Gastroesophageal sphincter (tissue), 4 donors: ENCODE results near the gene CCL8. TPM values are rescaled to one million over a fixed set of nuclear protein-coding genes. Genes with fewer than 3 reads are reported as not detected.

ENCODE experiments used
- ATAC-seq: fragments of 150-250 bp; one replicate; pipeline ENCODE4 v1.9.1; 2016; ENCODE audit warnings: mild to moderate bottlenecking, moderate library complexity
- H3K27ac ChIP-seq, 4 donors: fragments of 200-600 bp; sonication (generic) in 3 of 4; 1 replicate in 3 of 4; 2 replicates in 1 of 4; pipeline ENCODE4 v1.5.1; 2016 to 2019
- H3K27me3 ChIP-seq: fragments of 200-600 bp; sonication (generic); one replicate; pipeline ENCODE4 v1.5.1; 2019
- H3K36me3 ChIP-seq, 2 donors: fragments of 200-600 bp; sonication (generic); one replicate each; pipeline ENCODE4 v1.5.1; 2019; ENCODE audit warnings: control low read depth in 1 of 2
- H3K4me1 ChIP-seq, 3 donors: fragments of 200-600 bp; sonication (generic); 1 replicate in 2 of 3; 2 replicates in 1 of 3; pipeline ENCODE4 v1.5.1; 2016 to 2019; ENCODE audit warnings: control low read depth in 2 of 3
- H3K4me3 ChIP-seq, 2 donors: fragments of 200-600 bp; sonication (generic); one replicate each; pipeline ENCODE4 v1.5.1; 2019; ENCODE audit warnings: mild to moderate bottlenecking in 1 of 2, moderate library complexity in 1 of 2
- H3K9me3 ChIP-seq, 3 donors: fragments of 200-600 bp; sonication (generic); one replicate each; pipeline ENCODE4 v1.5.1; 2017 to 2019; ENCODE audit warnings: control low read depth in 2 of 3
- EP300 ChIP-seq: sonication (generic); formaldehyde crosslinking; IDR thresholded peaks from one replicate; pipeline ENCODE4 v1.6.1; 2017; ENCODE audit warnings: antibody characterized with exemption, mild to moderate bottlenecking
- POLR2A ChIP-seq, 2 donors: fragments of 450-650 bp; IDR thresholded peaks; one replicate each; pipeline ENCODE4 v1.6.1; 2017; ENCODE audit warnings: antibody characterized with exemption in 2 of 2, mild to moderate bottlenecking in 2 of 2, moderate library complexity in 1 of 2
- POLR2AphosphoS5 ChIP-seq: sonication (generic); formaldehyde crosslinking; IDR thresholded peaks from one replicate; pipeline ENCODE4 v1.6.1; 2017; ENCODE audit warnings: antibody characterized with exemption
- WGBS, 2 donors: methylation state at CpG; one replicate each; pipeline ENCODE4 v1.1.5; 2018; ENCODE audit warnings: low coverage in 1 of 2; 5-methylcytosine and 5-hydroxymethylcytosine counted together
- total RNA-seq, 4 donors: library from RNA; depleted of rRNA; stranded (reverse); fragments of >200 nt; gene quantifications; one replicate each; pipeline ENCODE4 v1.1.0, GENCODE V29; 2016
- TF ChIP-seq, protein P1 (sequence below), 4 experiments: fragments of 200-600 bp in 2 of 4; fragments of 450-650 bp in 2 of 4; sonication (generic) in 1 of 4; IDR thresholded peaks; one replicate each; pipeline ENCODE4 v1.5.1; 2017 to 2019; ENCODE audit warnings: antibody characterized with exemption in 4 of 4, mild to moderate bottlenecking in 2 of 4, moderate library complexity in 2 of 4

CCL8 gene
- total RNA-seq, 4 donors from 2014 or later: 0.27 to 0.81 TPM; not detected in 2

DNA sequence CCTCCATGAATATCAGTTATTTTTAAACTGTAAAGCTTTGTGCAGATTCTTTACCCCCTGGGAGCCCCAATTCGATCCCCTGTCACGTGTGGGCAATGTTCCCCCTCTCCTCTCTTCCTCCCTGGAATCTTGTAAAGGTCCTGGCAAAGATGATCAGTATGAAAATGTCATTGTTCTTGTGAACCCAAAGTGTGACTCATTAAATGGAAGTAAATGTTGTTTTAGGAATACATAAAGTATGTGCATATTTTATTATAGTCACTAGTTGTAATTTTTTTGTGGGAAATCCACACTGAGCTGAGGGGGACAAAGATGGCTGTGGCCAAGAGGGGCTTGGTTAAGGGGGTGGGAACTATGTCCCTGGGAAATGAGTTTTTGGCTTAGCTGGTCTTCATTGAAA, 31.4 kb upstream of the CCL8 start:
- Histone ChIP-seq H3K36me3 (no peaks in the 10 kb centered on the region), H3K4me3 (no peak overlapping the region), H3K27me3 (no peaks in the 10 kb centered on the region), H3K4me1 (no peaks in the 10 kb centered on the region), H3K9me3 (no peaks in the 10 kb centered on the region), H3K27ac (no peak overlapping the region)
- WGBS, 2 donors: 27 to 60% methylated on average over 1 to 2 of the region's 2 CpGs
- ATAC-seq: no peak
- TF ChIP-seq POLR2A (IDR thresholded peaks at IDR 0.05): no peak
- no peak for TF ChIP-seq EP300
- TF ChIP-seq, protein P1, sequence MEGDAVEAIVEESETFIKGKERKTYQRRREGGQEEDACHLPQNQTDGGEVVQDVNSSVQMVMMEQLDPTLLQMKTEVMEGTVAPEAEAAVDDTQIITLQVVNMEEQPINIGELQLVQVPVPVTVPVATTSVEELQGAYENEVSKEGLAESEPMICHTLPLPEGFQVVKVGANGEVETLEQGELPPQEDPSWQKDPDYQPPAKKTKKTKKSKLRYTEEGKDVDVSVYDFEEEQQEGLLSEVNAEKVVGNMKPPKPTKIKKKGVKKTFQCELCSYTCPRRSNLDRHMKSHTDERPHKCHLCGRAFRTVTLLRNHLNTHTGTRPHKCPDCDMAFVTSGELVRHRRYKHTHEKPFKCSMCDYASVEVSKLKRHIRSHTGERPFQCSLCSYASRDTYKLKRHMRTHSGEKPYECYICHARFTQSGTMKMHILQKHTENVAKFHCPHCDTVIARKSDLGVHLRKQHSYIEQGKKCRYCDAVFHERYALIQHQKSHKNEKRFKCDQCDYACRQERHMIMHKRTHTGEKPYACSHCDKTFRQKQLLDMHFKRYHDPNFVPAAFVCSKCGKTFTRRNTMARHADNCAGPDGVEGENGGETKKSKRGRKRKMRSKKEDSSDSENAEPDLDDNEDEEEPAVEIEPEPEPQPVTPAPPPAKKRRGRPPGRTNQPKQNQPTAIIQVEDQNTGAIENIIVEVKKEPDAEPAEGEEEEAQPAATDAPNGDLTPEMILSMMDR (IDR thresholded peaks at IDR 0.05): no peak
- no peak for TF ChIP-seq POLR2AphosphoS5

DNA sequence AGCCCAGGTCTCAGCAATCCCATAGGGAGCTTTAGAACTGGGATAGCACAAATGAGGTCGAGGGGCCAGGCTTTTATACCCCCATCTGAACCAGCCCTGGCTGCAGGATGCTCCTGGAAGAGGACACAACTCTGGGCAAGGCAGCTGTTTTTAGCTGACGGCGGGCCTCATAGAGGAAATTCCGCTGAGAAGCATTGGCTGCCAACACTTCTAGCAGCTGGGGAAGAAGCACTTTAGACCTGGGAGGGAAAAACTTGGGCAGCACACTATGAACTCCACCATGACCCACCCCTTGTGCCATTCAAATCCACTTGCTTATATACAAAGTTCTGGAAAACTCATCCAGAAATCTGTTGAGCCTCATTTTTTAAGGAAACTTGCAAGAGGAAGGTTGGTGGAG, 28.6 kb upstream of the CCL8 start:
- H3K4me1 ChIP-seq: no peaks in the 10 kb centered on the region
- WGBS, 2 donors: 40% methylated on average over 2 of the region's 4 CpGs; no CpG with 5 or more reads in 1 of the 2 donors
- no peak for ATAC-seq
- no peaks in the 10 kb centered on the region for H3K9me3 ChIP-seq
- H3K36me3 ChIP-seq: no peaks in the 10 kb centered on the region
- H3K27ac ChIP-seq: no peak overlapping the region
- no peak for TF ChIP-seq POLR2AphosphoS5
- TF ChIP-seq EP300: no peak
- TF ChIP-seq, protein P1 (IDR thresholded peaks at IDR 0.05): no peak
- no peak for TF ChIP-seq POLR2A (IDR thresholded peaks at IDR 0.05)
- H3K27me3 ChIP-seq: no peaks in the 10 kb centered on the region
- H3K4me3 ChIP-seq: no peak overlapping the region

DNA sequence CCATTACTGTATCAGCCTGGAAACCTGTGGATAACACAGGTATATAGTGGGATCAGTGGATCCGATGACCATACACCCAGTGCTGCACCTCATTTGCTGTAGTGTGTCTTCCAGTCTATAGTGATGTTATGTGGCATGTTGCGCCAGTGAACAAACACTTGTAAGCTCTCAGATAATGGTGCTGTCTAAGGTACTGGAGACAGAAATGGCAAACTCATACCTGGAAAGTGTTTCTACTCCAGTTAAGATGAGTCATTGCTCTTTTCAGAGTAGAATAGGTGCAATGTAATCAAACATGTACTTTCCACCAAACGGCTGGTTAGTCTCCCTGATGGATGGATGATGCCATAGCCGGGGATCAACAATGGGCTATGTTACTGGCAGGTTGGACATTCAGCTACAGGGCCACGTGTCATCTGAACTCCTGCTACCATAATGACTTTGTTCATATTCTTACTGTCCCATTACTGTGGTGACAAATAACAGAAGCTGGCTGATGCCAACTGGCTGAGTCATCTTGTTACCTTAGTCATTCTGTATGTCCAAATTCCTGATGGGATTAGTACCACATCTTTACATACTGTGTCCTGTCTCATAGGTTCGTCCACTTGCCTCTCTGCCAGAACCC, 27.4 kb upstream of the CCL8 start:
- Histone ChIP-seq H3K27me3 (no peaks in the 10 kb centered on the region), H3K9me3 (no peaks in the 10 kb centered on the region), H3K27ac (no peak overlapping the region), H3K4me1 (no peaks in the 10 kb centered on the region), H3K36me3 (no peaks in the 10 kb centered on the region), H3K4me3 (no peak overlapping the region)
- TF ChIP-seq POLR2A (IDR thresholded peaks at IDR 0.05): no peak
- no peak for TF ChIP-seq EP300
- TF ChIP-seq POLR2AphosphoS5: no peak
- TF ChIP-seq, protein P1 (IDR thresholded peaks at IDR 0.05): no peak
- ATAC-seq: no peak
- 77 to 100% methylated on average over 5 to 6 of the region's 6 CpGs for WGBS, 2 donors

DNA sequence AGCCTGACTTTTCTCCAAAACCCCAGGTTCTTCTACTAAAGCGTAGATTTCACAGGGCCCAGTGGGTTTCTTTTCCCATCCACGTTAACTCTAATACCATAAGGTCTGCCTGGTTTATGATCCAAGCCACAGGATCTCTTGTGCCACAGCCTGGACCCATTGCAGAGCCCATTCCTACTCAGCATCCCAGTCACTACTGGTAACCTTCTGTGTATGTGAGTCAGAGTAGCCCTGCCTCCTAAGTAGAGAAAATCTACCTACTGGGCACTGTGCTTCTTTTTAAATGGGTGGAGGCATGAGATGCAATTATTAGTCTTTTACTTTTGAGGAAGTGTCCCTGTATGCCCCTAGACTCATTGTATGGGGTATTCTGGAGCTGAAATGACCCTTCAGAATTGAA, 20.2 kb upstream of the CCL8 start:
- Histone ChIP-seq H3K4me3 (no peak overlapping the region), H3K27me3 (no peaks in the 10 kb centered on the region), H3K9me3 (no peaks in the 10 kb centered on the region), H3K36me3 (no peaks in the 10 kb centered on the region), H3K4me1 (peaks cover 0 to 11% (median 10%) of the 10 kb centered on the region in 3 donors), H3K27ac (no peak overlapping the region)
- no peak for ATAC-seq
- 94 to 100% methylated on average over 2 of the region's 2 CpGs for WGBS, 2 donors
- TF ChIP-seq POLR2AphosphoS5 (no peak), POLR2A (IDR thresholded peaks at IDR 0.05) (no peak), EP300 (no peak)
- TF ChIP-seq, protein P1 (IDR thresholded peaks at IDR 0.05): no peak

DNA sequence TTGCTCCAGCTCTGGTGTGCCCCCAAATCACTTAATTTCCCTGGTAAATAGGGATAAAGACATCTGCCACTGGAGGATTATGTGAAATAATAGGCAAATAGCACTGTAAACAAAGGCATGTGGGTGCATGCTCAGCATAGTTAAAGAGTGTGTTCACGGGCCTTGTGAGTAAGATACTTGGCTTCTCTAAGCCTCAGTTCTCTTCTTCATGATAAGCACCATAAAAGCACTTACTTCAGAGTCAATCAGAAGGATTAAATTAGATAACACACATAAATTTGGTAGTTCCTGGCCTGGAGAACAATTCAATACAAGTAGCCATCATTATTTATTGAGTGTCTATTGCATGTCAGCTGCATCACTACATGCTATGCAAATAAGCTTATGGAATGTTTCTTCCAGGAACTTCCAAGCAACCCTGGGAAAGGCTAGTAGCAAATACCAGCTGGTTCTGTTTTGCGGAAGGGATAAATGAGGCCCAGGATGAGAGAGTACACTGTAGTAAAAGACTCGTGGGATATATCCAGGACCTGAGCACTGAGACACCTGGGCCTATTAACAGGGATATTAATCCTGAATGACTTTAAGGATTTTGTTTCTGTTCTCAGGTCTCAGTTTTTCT, 19.2 kb upstream of the CCL8 start:
- Histone ChIP-seq H3K9me3 (no peaks in the 10 kb centered on the region), H3K4me3 (no peak overlapping the region), H3K27ac (peak overlapping the region in 2 of 4 donors; percentile 22 to 57), H3K27me3 (no peaks in the 10 kb centered on the region), H3K36me3 (no peaks in the 10 kb centered on the region), H3K4me1 (peaks cover 0 to 11% (median 10%) of the 10 kb centered on the region in 3 donors)
- TF ChIP-seq, protein P1 (IDR thresholded peaks at IDR 0.05): no peak
- TF ChIP-seq POLR2A (IDR thresholded peaks at IDR 0.05): no peak
- TF ChIP-seq EP300: no peak
- no peak for TF ChIP-seq POLR2AphosphoS5
- WGBS, 2 donors: 48 to 57% methylated on average over 3 of the region's 3 CpGs
- ATAC-seq: no peak
